Endothelial cell of umbilical vein (primary cell): ENCODE results near the gene SLC6A7. TPM values are rescaled to one million over a fixed set of nuclear protein-coding genes. Genes with fewer than 3 reads are reported as not detected.

Source experiments
- BruUV-seq: library from RNA; stranded (reverse); fragments of 400-500 nt; replicated peaks from 2 replicates; lab custom pipeline; 2021; lab: Mats Ljungman, UMichigan
- CTCF ChIA-PET: fragments of 300-600, 350-600 bp; sonication (Branson Sonifier 250); formaldehyde crosslinking; loops from one replicate; lab custom pipeline; 2021; ENCODE audit warnings: antibody characterized with exemption, inconsistent platforms; lab: Charles Lee
- POLR2A ChIA-PET: fragments of 300-600, 350-600 bp; sonication (Branson Sonifier 250); formaldehyde crosslinking; loops from one replicate; lab custom pipeline; 2021; ENCODE audit warnings: antibody characterized with exemption, inconsistent platforms; lab: Charles Lee
- DNase-seq: peaks from one replicate; pipeline ENCODE4 v3.0.0-alpha.2; 2011; ENCODE audit warnings: low read depth, low spot score
- FAIRE-seq: peaks from 2 replicates; lab custom pipeline; 2011; peaks lifted over from hg19 to GRCh38; lab: Jason Lieb, UNC
- H2AFZ ChIP-seq: 2 replicates; pipeline ENCODE4 v1.6.0; 2012; ENCODE audit warnings: low read depth, low read length, control low read depth, inconsistent platforms
- H3K27ac ChIP-seq: 2 replicates; pipeline ENCODE4 v1.5.1; 2011; ENCODE audit warnings: low read depth, mild to moderate bottlenecking, control low read depth, low read length, moderate library complexity; ENCODE audit not compliant: insufficient read depth
- H3K27me3 ChIP-seq, 2 experiments: 2 replicates each; pipeline versions ENCODE4 v1.6.0 to v1.6.1; 2011; ENCODE audit warnings: low read length in 2 of 2, mixed read lengths in 1 of 2; ENCODE audit not compliant: control insufficient read depth in 2 of 2, insufficient read depth in 2 of 2
- H3K36me3 ChIP-seq, 2 experiments: 2 replicates in 1 of 2; 3 replicates in 1 of 2; pipeline ENCODE4 v1.5.1; 2011; ENCODE audit warnings: low read length in 2 of 2, mild to moderate bottlenecking in 1 of 2, moderate library complexity in 1 of 2; ENCODE audit not compliant: control insufficient read depth in 2 of 2, insufficient read depth in 2 of 2; ENCODE audit errors: extremely low read depth in 1 of 2
- H3K4me1 ChIP-seq: 3 replicates; pipeline ENCODE4 v1.5.1; 2011; ENCODE audit warnings: mild to moderate bottlenecking, low read length; ENCODE audit not compliant: control insufficient read depth, insufficient read depth; ENCODE audit errors: extremely low read depth
- H3K4me2 ChIP-seq: 2 replicates; pipeline ENCODE4 v1.6.1; 2011; ENCODE audit warnings: low read length, control low read depth, mixed read lengths; ENCODE audit not compliant: insufficient read depth
- H3K4me3 ChIP-seq, 3 experiments: fragments of 200-600 bp in 1 of 3; sonication (generic), shearing (Covaris generic) in 1 of 3; replicated peaks in 1 of 3; 2 replicates each; pipeline ENCODE4 v1.5.1; 2011 to 2016; ENCODE audit warnings: control low read depth in 3 of 3, low read length in 3 of 3, mild to moderate bottlenecking in 2 of 3, inconsistent platforms in 1 of 3, low read depth in 1 of 3, moderate library complexity in 1 of 3; ENCODE audit not compliant: insufficient read depth in 1 of 3
- H3K79me2 ChIP-seq: 2 replicates; pipeline ENCODE4 v1.6.0; 2012; ENCODE audit warnings: low read length, inconsistent platforms; ENCODE audit not compliant: control insufficient read depth, insufficient read depth
- H3K9ac ChIP-seq: replicated peaks from 2 replicates; pipeline ENCODE3; 2011; ENCODE audit warnings: low read length, control low read depth; ENCODE audit not compliant: insufficient read depth; ENCODE audit errors: extremely low read depth
- H3K9me1 ChIP-seq: replicated peaks from 3 replicates; pipeline ENCODE4 v1.6.0; 2011; ENCODE audit warnings: mild to moderate bottlenecking, low read length; ENCODE audit not compliant: control insufficient read depth, insufficient read depth; ENCODE audit errors: extremely low read depth
- H3K9me3 ChIP-seq: replicated peaks from 2 replicates; pipeline ENCODE4 v1.5.1; 2012; ENCODE audit warnings: low read length, inconsistent platforms; ENCODE audit not compliant: control insufficient read depth, insufficient read depth
- H4K20me1 ChIP-seq: replicated peaks from 2 replicates; pipeline ENCODE3; 2011; ENCODE audit warnings: mild to moderate bottlenecking, low read length; ENCODE audit not compliant: control insufficient read depth, insufficient read depth; ENCODE audit errors: extremely low read depth
- CTCF ChIP-seq, 2 donors: IDR thresholded peaks; 1 replicate in 1 of 2; 2 replicates in 1 of 2; pipeline ENCODE4 v1.5.1; 2011; ENCODE audit warnings: low read length in 2 of 2, mild to moderate bottlenecking in 2 of 2, moderate library complexity in 2 of 2, control low read depth in 1 of 2, inconsistent platforms in 1 of 2, low read depth in 1 of 2; ENCODE audit not compliant: insufficient read depth in 1 of 2; ENCODE audit errors: extremely low read depth in 1 of 2
- EZH2 ChIP-seq: IDR thresholded peaks from 2 replicates; pipeline ENCODE4 v1.6.1; 2012; ENCODE audit warnings: borderline replicate concordance, low read depth, mild to moderate bottlenecking, moderate library complexity, low read length, inconsistent platforms; ENCODE audit not compliant: severe bottlenecking
- FOS ChIP-seq: IDR thresholded peaks from 2 replicates; pipeline ENCODE4 v1.6.1; 2011; ENCODE audit warnings: mild to moderate bottlenecking, low read length, moderate library complexity, borderline replicate concordance; ENCODE audit not compliant: insufficient read depth
- GATA2 ChIP-seq: IDR thresholded peaks from 2 replicates; pipeline ENCODE4 v1.7.0; 2011; ENCODE audit warnings: low read depth, mild to moderate bottlenecking, moderate library complexity, mixed read lengths, low read length; ENCODE audit not compliant: insufficient read length, insufficient read depth
- JUN ChIP-seq: IDR thresholded peaks from 2 replicates; pipeline ENCODE4 v1.6.1; 2011; ENCODE audit warnings: borderline replicate concordance, low read depth; ENCODE audit not compliant: insufficient read length, insufficient read depth
- MYC ChIP-seq: IDR thresholded peaks from one replicate; pipeline ENCODE4 v1.6.1; 2011; ENCODE audit warnings: mild to moderate bottlenecking, low read depth, low read length
- POLR2A ChIP-seq: IDR thresholded peaks from 2 replicates; pipeline ENCODE4 v1.6.1; 2012; ENCODE audit warnings: low read depth, mild to moderate bottlenecking, control low read depth, low read length
- POLR2AphosphoS5 ChIP-seq: IDR thresholded peaks from 2 replicates; pipeline ENCODE4 v1.6.1; 2012; ENCODE audit warnings: low read depth, mild to moderate bottlenecking, control low read depth, low read length, moderate library complexity; ENCODE audit not compliant: insufficient read depth
- dilution Hi-C: fragments of 300-500 bp; cut with MboI; formaldehyde crosslinking; loops from one replicate; pipeline ENCODE4 v1.15.0; 2019; ENCODE audit warnings: low sequenced_read_pairs; ENCODE audit not compliant: extremely low pct_ligation_motif_present
- intact Hi-C: fragments of 100-400 bp; cut with micrococcal nuclease; formaldehyde crosslinking; loops from one replicate; pipeline ENCODE4 v1.10.0; 2022
- polyA plus RNA-seq, 4 experiments: library from polyadenylated mRNA; depleted of rRNA in 3 of 4; stranded (reverse) in 3 of 4; unstranded in 1 of 4; fragments of >200 nt; gene quantifications; 2 replicates each; pipeline versions ENCODE4 v1.2.1 to v1.2.3, GENCODE V29; 2011 to 2012; ENCODE audit warnings: missing spikeins in 1 of 4
- total RNA-seq: library from RNA; stranded (reverse); gene quantifications from 2 replicates; pipeline ENCODE4 v1.2.3, GENCODE V29; 2021
- TF ChIP-seq, protein P1 (sequence below): IDR thresholded peaks from 2 replicates; pipeline ENCODE4 v1.6.1; 2011; ENCODE audit not compliant: insufficient read depth, insufficient read length

The SLC6A7 gene
- total and polyA plus RNA-seq, 2 donors (not counting 3 experiments of a cell fraction or from before 2014, with no cell fraction given): not detected

DNA sequence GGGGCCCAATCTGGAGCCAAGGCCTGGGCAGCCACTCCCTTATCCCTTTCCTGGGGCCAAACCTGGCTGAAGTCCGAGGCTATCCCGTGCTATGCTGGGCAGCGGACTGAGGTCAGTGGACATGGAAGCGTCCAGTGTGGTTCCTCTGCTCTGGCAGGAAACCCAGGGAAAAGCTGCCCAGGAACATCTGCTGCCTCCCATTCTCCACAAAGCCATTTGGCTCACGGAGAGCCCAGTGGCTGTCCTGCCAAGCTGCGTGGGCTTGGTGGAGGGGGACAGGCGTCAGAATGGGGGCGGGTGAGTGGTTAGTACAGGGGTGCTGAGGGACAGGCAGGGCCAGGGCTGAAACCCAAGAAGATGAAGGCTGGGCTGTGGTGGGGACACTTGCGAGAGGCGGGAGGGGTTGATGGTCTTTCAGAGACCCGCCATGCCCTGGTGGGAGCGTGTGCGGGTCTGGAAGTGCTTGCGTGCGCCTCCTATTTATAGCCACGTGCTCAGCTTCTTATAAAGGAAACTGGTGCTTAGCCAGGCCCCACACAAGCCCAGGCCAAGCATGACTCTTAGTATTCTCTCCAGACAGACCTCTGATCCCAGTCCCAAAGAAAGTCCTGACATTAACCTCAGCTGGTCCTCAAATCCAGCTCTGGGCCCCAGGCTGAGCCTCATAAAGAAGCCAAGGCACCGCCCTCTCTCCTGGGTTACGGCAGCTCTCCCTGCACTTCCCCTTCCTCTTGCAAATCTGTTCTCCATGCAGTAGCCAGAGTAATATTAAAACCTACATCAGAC lies 9.4 kb upstream of the SLC6A7 start:
- FAIRE-seq (no peak), DNase-seq (no peak)
- dilution Hi-C loops: no loop called here
- Histone ChIP-seq H3K27ac (no peak overlapping the region), H3K9me1 (no peaks in the 10 kb centered on the region), H3K9me3 (no peaks in the 10 kb centered on the region), H4K20me1 (no peaks in the 10 kb centered on the region), H3K9ac (no peak overlapping the region), H3K4me2 (no peak overlapping the region), H2AFZ (no peak overlapping the region), H3K79me2 (no peaks in the 10 kb centered on the region), H3K27me3 (peaks cover 2 to 5% of the 10 kb centered on the region in 2 experiments), H3K4me3 (no peak overlapping the region), H3K36me3 (no peaks in the 10 kb centered on the region), H3K4me1 (no peaks in the 10 kb centered on the region)
- POLR2A ChIA-PET: no interaction called here
- intact Hi-C loops: no loop called here
- BruUV-seq: no TSS peak
- no peak for TF ChIP-seq FOS
- TF ChIP-seq JUN: no peak
- TF ChIP-seq, protein P1, sequence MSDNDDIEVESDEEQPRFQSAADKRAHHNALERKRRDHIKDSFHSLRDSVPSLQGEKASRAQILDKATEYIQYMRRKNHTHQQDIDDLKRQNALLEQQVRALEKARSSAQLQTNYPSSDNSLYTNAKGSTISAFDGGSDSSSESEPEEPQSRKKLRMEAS: no peak
- no peak for TF ChIP-seq GATA2
- no peak for TF ChIP-seq CTCF (IDR thresholded peaks at IDR 0.05; ENCODE audit: extremely low read depth in 1 of 2, insufficient read depth in 1 of 2, low read depth in 1 of 2, low read length in 2 of 2)
- TF ChIP-seq POLR2A: no peak
- no peak for TF ChIP-seq MYC
- TF ChIP-seq EZH2: no peak
- no peak for TF ChIP-seq POLR2AphosphoS5
- CTCF ChIA-PET: no interaction called here
